DMS 273 (cell line): ENCODE data around the gene YBX1.

Experiments used
- DNase-seq: peaks from one replicate; lab custom pipeline; 2025; ENCODE audit not compliant: unreplicated experiment; lab: John Stamatoyannopoulos, UW

YBX1 gene

DNA sequence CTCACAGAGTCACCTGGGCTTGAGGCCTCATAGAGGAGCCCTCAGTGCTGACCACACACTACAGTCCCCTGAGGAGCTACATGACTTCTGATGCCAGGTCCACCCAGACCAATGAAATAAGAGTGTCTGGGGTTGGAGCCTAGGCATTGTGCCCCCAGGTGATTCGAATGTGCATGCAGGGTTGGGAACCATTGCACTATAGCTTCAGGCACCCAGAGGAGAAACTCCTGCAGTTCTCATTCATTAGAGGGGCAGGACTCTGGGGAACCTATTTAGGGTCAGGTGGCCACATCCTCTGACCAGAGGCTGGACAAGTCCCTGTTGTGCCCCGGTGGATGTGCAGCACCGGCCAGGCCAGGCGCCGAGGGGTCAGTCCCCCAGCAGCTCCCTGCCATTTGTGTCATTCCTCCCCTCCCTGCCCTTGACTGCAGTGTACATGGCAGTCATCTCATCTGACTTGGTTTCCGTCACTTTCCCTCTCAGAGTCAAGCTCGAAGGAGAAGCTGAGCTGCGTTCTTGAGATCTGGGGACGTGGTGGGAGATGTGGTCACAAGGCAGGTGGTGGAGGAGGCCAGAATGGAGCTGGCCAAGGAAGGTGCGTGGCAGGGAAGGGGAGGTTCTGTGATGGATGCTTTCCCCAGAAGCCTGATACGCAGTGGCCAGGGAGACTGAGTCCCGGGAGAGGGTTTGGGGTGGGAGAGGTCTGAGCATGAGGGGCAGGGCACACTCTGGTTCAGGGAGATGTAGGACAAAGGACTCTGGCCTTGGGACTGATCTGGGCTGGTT lies 51.4 kb downstream of the YBX1 start:
- no peak for DNase-seq

- DNase-seq = no peak
Measured at GRCh38 chr1:42734201-42735035, 52.2 kb downstream of the YBX1 start.

- no peak for DNase-seq
Measured at GRCh38 chr1:42735056-42735455, 52.8 kb downstream of the YBX1 start.

GRCh38 chr1:42735477-42736105 lies 53.4 kb downstream of the YBX1 start:
- peak; percentile 41 for DNase-seq

- DNase-seq = peak; percentile 66
Measured at GRCh38 chr1:42736152-42736551, 53.9 kb downstream of the YBX1 start.

- no peak for DNase-seq
Measured at GRCh38 chr1:42736571-42737200, 54.5 kb downstream of the YBX1 start.

- no peak for DNase-seq
Measured at GRCh38 chr1:42737257-42737656, 55.0 kb downstream of the YBX1 start.

DNA sequence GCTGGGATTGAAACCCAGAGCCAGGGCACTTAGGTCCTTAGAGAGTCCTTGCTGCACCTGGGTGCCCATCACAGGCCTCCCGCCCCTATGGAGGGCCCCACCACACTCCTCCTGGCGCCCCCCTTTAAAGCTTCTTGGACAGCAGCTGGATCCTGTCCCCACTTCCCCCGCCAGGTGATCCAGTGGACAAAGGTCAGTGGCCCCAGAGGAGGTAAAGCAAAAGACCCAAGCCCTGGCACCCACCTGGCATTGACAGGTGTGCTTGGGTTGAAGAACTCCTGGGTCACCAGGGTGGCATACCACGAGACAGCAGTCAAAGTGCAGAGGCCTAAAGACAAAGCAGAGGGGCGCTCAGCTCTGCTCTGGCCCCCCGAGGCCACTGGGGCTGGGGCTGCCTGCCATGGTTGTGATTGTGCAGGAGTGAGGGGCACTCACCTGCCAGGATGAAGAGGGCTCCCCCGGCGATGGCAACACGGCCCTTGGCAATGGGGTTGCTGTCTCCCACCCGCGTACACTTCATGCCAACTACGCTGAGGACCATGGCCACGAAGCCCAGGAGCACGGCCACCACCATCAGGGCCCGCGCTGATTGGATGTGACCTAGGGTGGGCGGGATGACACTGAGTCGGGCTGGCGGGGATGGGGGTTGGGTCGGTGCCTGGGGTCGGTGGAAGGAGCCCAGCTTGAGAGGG lies 55.9 kb downstream of the YBX1 start:
- no peak for DNase-seq

DNA sequence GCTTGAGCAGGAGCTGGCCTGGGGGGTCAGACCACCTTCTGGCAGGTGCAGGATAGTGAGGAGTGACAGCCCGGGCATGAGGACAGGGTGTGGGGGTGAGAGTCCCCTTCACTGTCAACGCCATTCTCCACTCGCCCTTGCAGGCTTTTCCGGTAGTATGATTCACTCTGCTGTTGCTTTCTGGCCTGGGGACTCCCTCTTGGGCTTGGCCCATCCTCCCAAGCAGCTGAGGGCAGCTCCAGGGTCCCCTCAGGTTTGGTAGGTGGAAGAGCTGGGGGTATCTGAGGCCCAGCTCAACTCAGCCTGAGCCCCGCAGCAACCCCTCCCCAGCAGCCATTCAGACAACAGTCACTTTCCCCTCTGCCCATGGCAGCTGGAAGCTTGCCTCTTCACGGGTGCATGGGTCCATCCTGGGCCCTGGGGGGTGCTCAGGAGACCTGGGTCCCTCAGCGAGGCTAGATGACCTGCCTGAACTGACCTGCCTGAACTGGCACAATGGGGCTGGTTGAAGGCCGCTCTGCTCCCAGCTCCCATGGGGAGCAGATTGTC lies 56.5 kb downstream of the YBX1 start:
- DNase-seq = no peak

GRCh38 chr1:42739753-42740700 lies 57.8 kb downstream of the YBX1 start, which contains the start of gene CLDN19:
Gene CLDN19, minus strand, starts transcription at chr1:42740236. Its CDS starts 173 bp downstream, at chr1:42740063.
- no peak for DNase-seq

DNA sequence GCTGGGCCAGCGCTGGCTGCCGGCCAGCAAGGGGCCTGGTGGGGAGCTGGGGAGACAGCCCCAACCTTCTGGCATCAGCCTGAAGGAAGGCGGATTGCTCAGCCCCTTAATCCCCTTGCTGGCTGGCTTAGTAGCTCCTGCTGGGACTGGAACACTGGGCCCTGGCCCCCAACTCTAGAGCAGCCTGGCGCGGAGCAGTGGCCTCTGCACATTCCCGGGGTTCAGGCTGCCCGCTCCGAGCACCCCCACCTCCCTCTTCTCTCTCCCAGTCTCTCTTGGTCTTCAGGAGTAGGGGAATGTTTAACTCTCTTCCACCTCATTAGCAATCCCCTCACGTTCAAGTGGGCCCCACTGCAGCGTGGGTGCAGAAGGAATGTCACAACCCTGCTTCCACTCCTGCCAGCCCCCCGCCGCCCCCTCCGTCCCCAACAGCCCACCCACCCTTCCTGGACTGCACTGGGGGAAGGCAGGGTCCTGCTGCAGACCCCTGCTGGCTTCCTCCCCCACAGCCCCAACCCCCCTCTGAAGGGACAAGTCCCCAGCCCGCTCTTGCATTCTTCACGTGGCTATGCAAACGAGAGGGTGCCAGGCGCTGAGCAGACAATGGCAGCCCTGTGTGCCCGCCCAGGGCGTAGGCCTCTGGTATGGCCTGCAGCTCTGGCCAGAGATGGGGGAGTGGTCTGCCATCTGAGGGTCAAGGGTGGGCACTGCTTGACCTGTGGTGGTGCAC lies 58.8 kb downstream of the YBX1 start:
- no peak for DNase-seq

DNA sequence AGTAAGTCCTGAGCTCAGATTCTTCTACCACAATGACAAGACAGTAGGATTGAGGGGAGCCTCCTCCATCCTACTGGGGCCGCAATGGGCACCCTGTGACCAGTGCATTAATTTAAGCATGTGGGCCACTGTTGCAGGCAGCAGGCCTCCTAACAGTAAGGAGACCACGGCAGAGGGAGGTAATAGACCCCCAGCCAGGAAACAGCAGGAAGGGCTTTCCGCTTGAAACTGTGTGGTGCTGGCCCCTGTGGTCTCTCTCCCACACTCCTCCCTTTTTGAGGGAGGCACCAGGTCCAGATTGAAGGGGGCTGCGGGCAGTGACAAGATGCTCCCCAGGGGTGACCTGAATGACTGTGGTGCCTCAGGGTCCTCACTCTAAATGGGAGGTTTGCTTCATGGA lies 59.5 kb downstream of the YBX1 start:
- no peak for DNase-seq

DNA sequence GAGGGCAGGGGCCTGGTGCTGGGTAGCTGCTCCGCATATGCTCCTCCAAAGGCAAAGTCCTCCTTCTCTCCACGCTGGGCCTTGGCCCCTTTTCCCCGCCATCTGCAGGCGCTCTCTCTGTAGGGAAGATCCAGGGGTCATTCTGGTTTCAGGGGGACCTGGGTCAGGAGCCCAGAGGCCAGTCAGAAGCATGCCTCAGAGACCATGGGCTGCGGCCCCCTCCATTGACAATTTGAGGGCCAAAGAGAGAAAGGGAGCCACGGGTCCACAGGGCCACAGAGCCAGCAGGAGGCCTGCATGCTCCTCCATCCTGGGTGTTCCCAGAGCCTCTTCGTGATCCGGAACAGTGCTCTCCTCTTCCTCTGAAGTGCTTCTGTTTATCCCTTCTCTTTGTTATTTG lies 59.9 kb downstream of the YBX1 start:
- DNase-seq = no peak

- DNase-seq = no peak
Measured at GRCh38 chr1:42742617-42743316, 60.5 kb downstream of the YBX1 start.

DNA sequence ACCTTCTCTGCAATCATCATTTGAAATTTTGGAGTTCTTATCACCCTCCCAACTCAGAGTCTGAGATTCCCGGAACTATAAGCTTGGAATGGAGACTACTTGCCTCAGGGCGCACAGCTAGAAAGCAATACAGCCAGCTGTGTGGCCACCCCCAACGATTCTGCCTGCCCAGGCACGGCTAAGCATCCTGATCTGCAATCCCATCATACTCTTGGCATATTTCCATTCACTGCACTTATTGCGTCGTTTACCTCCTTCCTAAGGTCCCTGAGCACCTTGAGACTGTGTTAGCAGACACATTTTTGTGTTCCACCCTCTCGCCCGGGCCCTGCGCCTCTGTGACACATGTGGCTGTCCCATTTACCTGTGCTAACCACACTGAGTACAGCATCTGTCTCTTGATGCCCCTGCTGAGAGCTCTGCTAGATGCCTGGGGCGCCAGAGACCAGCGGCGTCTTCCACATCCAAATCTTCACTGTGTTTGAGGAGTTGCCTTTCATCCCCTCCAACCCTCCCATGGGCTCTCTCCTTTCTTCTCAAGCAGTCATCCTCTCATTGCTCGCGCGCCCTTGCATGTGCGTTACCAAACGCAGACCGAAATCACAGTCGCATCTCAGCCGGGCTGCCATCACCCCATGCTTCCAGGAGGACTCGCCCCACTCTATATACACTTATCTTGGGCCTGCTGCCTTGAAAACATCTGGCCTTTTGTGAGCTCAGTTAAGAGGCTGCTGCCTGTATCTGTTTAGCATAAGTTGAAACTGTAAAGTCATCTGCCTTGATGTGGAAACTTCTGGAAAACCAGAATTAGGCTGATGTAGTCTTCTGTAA lies 61.3 kb downstream of the YBX1 start:
- peak; percentile 49 for DNase-seq

- no peak for DNase-seq
Measured at GRCh38 chr1:42744148-42744413, 61.9 kb downstream of the YBX1 start.

DNA sequence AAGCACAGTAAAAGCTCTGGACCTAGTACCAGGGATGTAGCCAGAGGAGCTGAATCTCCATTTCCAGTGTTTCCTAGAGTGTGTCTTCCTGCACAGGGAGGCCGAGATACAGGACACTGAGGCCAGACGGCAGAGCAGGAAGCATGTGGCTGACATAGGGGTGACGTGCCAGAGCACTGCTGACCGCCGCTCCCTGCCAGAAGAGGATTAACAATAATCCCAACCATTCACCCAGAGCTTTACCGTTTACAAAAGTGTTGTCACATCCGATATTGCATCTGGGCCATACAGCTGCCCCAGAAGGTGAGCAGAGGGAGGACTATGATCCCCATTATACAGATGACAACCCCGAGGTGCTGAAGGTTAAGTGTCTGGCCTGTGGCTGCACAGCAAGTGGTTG lies 63.6 kb downstream of the YBX1 start:
- DNase-seq = no peak
